Measurements from ENCODE around the gene NAA16.

DNA sequence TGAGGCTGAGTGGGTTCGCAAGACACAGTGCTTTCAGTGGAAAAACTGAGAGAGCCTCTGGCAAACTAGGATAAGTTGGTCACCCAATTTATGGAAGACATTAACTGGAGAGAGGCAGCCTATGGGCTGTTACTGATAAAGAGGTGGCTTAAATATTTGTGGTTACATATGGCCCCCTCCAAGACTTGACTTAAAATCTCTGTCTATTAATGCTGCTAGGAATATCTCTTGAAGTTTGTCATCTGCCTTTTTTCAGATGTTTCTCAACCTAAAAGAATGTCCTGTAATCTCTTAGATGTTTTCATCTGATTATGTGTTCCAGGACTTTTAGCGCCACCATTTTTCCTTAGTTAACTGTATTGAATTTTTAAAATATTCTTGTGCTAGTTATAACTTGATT is 54.6 kb downstream of the NAA16 start:
- TF ChIP-seq, protein P1, sequence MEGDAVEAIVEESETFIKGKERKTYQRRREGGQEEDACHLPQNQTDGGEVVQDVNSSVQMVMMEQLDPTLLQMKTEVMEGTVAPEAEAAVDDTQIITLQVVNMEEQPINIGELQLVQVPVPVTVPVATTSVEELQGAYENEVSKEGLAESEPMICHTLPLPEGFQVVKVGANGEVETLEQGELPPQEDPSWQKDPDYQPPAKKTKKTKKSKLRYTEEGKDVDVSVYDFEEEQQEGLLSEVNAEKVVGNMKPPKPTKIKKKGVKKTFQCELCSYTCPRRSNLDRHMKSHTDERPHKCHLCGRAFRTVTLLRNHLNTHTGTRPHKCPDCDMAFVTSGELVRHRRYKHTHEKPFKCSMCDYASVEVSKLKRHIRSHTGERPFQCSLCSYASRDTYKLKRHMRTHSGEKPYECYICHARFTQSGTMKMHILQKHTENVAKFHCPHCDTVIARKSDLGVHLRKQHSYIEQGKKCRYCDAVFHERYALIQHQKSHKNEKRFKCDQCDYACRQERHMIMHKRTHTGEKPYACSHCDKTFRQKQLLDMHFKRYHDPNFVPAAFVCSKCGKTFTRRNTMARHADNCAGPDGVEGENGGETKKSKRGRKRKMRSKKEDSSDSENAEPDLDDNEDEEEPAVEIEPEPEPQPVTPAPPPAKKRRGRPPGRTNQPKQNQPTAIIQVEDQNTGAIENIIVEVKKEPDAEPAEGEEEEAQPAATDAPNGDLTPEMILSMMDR (conservative IDR thresholded peaks at IDR 0.05; ENCODE audit: low read depth, low read length): no peak
- TF ChIP-seq EZH2 (IDR thresholded peaks at IDR 0.05; ENCODE audit: borderline replicate concordance, low read depth, low read length, poor library complexity, severe bottlenecking): no peak
